Ammon's horn (tissue), 1 donor: ENCODE data around the gene KRTAP1-3.

Experiments
- DNase-seq: peaks from one replicate; pipeline ENCODE4 v3.0.0-alpha.2; 2016; ENCODE audit warnings: low spot score

Gene KRTAP1-3

DNA sequence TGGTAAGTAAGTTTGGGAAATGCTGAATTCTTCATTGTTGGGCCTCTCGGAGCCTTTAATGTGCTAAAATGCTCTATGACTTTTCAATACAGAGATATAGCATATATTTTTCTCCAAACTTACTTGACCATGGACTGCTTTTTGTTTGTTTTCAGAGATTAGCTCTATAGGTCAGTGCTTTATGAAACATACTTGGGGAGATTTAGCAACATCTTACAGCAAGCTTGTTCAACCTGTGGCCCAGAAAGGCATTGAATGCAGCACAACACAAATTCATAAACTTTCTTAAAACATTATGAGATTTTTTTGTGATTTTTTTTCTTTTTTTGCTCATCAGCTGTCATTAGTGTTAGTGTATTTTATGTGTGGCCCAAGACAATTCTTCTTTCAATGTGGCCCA is 24.7 kb downstream of the KRTAP1-3 start:
- no peak for DNase-seq

- no peak for DNase-seq
Observed at GRCh38 chr17:41009301-41009760, 25.3 kb downstream of the KRTAP1-3 start.

- DNase-seq, result no peak
Observed at GRCh38 chr17:41008811-41009210, 25.9 kb downstream of the KRTAP1-3 start, which contains the start of gene KRTAP3-1. Gene KRTAP3-1 (minus strand): TSS chr17:41009128. CDS start chr17:41009074, 54 bp downstream.

GRCh38 chr17:41004397-41004796 is 30.3 kb downstream of the KRTAP1-3 start:
- DNase-seq, result no peak

DNA sequence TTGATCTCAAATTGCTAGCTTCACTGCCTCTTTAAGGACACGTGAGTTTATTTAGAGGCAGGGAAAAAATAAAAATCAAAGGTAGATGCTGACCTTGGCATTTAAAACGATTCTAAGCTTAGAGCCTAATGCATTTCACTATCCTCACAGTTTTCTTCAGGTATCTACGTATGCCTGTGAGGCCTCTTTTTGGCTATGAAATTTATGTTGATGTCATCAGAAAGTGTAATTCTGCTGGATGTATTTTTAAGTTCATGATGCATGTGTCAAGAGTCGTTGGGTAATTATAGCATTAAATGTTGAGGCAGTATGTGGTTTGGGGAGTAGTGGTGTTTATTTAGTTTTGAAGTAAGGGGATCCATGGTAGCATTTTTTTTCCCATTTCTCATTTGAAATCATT is 30.7 kb downstream of the KRTAP1-3 start:
- no peak for DNase-seq

DNA sequence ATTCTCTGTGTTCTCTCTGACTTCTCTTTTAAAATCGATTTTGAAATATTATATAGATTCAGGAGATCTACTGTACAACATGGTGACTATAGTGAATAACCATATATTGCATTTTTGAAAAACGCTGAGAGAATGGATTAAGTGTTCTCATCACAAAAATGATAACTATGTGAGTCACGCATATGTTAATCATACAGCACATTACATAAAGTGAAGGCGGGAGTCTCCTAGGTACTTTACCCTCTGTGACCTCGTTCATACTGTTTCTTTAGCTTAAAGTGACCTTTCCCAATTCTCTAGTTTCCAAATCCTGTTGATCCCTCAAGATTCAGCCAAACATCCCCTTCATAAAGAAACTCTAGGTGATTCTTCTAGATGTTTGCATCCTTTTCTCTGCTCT is 31.9 kb downstream of the KRTAP1-3 start:
- no peak for DNase-seq

GRCh38 chr17:41001795-41002194 is 32.9 kb downstream of the KRTAP1-3 start:
- no peak for DNase-seq

DNA sequence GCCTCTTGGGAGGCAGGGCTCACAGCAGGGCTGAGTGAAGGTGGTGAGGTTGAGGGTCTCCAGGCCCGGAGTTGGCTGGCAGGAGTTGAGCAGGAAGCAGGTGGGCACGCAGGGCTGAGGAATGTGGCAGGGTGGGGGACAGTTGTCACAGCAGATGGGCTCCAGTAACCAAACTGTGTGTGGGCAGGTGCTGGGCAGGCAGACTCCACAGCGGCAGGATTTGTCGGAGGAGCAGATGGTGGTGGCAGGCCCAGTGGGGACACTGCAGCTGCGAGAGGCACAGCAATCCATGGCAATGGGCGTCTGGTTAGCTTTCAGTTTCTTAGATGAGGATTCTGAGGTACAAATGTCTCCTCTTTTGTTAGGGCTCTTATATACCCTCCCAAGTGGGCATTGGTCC is 35.1 kb downstream of the KRTAP1-3 start, which contains the start of gene KRTAP3-2:
KRTAP3-2 (minus strand) TSS at position 344 of the 400 bp plus-strand sequence; CDS start at position 291, 53 bp downstream.
- peak; percentile 4 for DNase-seq

GRCh38 chr17:40997361-40997760 is 37.3 kb downstream of the KRTAP1-3 start:
- DNase-seq, result no peak

GRCh38 chr17:40996829-40997228 is 37.8 kb downstream of the KRTAP1-3 start:
- DNase-seq, result no peak

- no peak for DNase-seq
Observed at GRCh38 chr17:40995116-40995515, 39.6 kb downstream of the KRTAP1-3 start.

- DNase-seq, result no peak
Observed at GRCh38 chr17:40993839-40994238, 40.8 kb downstream of the KRTAP1-3 start, which contains the start of gene KRTAP3-3. Gene KRTAP3-3 (minus strand): TSS chr17:40994164. CDS start chr17:40994097, 67 bp downstream.

DNA sequence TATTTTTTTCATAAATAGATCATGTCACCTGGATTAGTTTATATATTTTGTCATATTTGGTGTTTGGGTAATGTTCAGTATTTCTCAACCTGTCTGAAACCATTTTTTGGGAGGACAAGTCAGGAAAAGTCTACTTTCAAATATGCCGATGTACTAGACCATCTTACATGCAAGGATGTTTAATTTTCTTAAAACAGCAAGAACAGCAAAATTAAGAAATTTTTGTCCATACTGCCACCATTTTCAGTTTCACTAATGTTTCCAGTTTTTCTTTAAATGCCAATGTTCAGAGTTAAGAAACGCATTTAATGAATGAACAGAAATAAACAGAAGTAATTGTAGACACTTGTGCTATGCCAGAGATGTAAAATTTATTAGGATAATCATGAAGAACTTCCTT is 41.6 kb downstream of the KRTAP1-3 start:
- DNase-seq, result no peak

- DNase-seq, result no peak
Observed at GRCh38 chr17:40992666-40993065, 42.0 kb downstream of the KRTAP1-3 start.

DNA sequence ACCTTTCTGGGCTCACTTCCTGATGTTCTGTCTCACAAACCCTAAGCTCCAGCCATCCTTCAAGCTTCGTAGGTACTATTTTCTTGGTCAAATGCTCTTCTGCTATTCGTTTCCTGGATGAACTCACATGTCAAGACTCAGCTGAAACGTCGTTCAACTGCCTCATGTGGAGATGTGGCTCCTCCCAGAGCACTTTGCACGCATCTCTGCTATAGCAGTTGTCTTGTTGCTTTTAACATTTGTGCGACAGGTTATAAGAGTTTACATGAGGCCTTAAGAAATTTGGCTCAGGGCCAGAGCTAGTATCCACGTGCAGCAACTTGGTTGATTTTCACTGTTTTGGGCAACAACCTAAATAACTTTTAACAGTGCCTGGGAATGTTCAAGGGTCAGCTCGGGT is 47.8 kb downstream of the KRTAP1-3 start:
- DNase-seq, result no peak

DNA sequence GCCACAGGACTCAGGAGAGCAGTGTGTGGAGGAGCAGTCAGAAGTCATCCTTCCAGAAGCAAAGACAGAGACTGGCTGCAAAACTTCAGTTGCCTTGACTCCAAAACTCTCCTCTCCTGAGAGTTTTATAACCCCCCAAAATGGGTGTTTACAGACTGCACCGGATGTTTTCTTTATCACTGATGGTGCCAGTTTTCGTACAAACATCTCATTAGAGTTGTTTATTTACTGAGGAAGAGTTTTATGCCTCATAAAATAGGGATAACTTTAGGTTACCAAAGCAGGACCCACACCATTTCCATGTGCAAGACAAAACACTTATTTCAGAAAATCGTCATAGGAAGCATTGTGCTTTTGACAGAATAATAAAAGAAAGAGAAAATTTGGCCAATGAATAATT is 50.4 kb downstream of the KRTAP1-3 start, which contains the start of gene KRT40:
KRT40 (minus strand) TSS at position 101 of the 400 bp plus-strand sequence; CDS start at position 48, 53 bp downstream.
- no peak for DNase-seq
